ENCODE results near the gene IFNGR1. TPM values are rescaled to one million over a fixed set of nuclear protein-coding genes. Genes with fewer than 3 reads are reported as not detected.
"Not testable (repeated sequence)": the region's sequence is repeated elsewhere in the genome, so short reads cannot be mapped to it uniquely, and the experiment has no call there.

The IFNGR1 gene
- total RNA-seq, 6 experiments from 2014 or later: 25.8 to 88.8 (median 37.4) TPM

DNA sequence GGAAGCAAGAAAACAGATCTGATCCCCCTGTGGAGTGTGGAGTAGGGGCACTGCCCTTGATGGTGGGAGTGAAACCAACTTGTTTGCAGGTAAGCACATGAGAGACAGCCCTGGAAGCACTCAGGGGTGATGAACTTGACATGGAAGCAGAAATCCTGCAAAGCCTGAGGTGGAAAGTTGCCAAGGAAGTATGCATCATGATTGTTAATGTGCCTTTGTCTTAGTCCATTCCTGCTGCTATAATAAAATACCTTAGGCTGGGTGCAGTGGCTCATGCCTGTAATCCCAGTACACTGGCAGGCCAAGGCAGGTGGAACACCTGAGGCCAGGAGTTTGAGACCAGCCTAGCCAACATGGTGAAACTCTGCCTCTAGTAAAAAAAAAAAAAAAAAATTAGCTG lies 40.2 kb upstream of the IFNGR1 start:
- H3K27me3 ChIP-seq: no peaks in the 10 kb centered on the region
- peaks cover 0 to 17% (median 0%) of the 10 kb centered on the region in 4 donors for H3K4me1 ChIP-seq
- intact Hi-C loops (cut with DNase I): no loop called here
- ATAC-seq: no peak
- no peak overlapping the region for H3K4me3 ChIP-seq
- TF ChIP-seq POLR2A (IDR thresholded peaks at IDR 0.05) (no peak), CTCF (IDR thresholded peaks at IDR 0.05) (no peak)
- DNase-seq: no peak
- no peaks in the 10 kb centered on the region for H3K9me3 ChIP-seq
- H3K27ac ChIP-seq: no peak overlapping the region
- H3K36me3 ChIP-seq: no peaks in the 10 kb centered on the region

DNA sequence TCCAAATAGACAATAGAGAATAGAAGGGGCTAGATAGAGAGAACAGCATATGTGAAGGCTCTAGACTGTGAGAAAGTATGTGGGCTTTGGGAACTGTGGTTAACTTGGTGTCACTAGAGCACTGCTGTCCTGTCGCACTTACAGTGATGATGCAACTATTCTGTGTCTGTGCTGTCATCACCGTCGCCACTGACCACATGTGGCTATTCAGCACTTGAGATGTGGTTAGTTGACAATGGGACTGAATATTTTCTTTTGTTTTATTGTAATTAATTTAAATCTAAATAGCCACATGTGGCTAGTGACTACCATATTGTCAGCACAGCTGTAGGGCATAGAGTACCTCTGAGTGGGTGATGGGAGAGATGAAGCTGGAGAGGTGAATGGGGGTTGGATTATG lies 39.0 kb upstream of the IFNGR1 start:
- TF ChIP-seq POLR2A (IDR thresholded peaks at IDR 0.05): no peak
- TF ChIP-seq CTCF (IDR thresholded peaks at IDR 0.05): no peak
- Histone ChIP-seq H3K4me3 (no peak overlapping the region), H3K36me3 (no peaks in the 10 kb centered on the region), H3K27ac (no peak overlapping the region), H3K27me3 (no peaks in the 10 kb centered on the region), H3K4me1 (peaks cover 0 to 17% (median 0%) of the 10 kb centered on the region in 4 donors), H3K9me3 (no peaks in the 10 kb centered on the region)
- intact Hi-C loops (cut with DNase I): no loop called here
- DNase-seq: no peak
- ATAC-seq: peak; percentile 39 to 73 (median 56)
- WGBS (ENCODE audit: insufficient coverage, low coverage, low lambda C conversion rate, missing lambda C conversion rate): 40% methylated on average over 3 of the region's 3 CpGs

DNA sequence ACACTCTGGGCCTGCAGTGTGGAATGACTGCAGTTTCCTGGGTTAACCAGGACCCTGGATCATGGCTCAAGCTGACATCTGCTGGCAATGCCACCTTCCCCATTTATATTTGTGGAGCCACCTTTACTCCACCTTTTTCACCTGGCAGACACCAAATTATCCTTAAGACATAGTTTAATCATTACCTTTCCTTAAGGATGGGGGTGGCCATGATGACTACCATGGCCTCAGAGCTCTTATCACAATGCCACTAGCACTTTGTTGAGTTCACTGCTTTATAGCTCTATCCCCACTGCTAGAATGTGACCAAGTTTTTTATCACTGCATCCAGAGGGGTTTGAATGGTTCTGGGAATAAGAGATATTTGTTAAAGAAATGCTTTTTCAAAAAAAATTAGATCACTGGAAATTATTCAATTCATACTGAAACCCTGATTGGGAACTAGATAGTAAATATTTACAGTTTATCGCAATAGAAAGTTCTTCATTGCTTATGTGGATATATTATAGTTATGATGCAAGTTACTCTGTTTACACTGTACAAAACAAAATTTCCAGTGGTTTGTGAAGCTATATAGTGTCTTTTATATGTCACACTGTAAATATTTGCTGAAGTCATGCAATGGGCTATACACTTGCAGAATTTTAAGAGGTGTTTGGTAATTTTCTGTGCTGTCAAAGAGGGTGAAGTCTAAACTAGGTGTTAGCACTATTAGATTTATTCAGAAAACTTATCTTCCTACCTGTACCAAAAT lies 37.3 kb upstream of the IFNGR1 start:
- intact Hi-C loops (cut with DNase I): no loop called here

DNA sequence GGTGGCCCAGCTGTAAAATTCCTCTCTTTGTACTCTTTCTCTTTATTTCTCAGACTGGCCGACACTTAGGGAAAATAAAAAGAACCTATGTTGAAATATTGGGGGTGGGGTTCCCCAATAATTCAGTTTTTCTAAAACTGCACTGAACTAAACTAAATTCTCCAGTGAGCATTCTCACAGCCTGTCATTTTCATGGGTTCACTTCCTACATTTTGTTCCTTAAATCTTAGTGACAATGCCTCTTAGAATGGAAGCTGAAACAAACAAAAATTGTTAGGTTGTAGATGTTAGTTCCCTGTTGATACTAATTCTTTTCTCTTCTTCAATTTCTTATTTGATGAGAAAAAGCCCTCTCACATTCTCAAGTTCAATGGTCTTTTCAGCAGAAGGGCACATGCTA lies 35.8 kb upstream of the IFNGR1 start:
- TF ChIP-seq CTCF (IDR thresholded peaks at IDR 0.05): no peak
- no peak for TF ChIP-seq POLR2A (IDR thresholded peaks at IDR 0.05)
- Histone ChIP-seq H3K9me3 (no peaks in the 10 kb centered on the region), H3K4me1 (no peaks in the 10 kb centered on the region), H3K27ac (no peak overlapping the region), H3K36me3 (no peaks in the 10 kb centered on the region), H3K4me3 (no peak overlapping the region), H3K27me3 (no peaks in the 10 kb centered on the region)
- ATAC-seq (peak in 2 of 4 donors; percentile 16 to 46), DNase-seq (no peak)
- WGBS (ENCODE audit: insufficient coverage, low coverage, low lambda C conversion rate, missing lambda C conversion rate): 83% methylated on average over 1 of the region's 1 CpG
- intact Hi-C loops (cut with DNase I): no loop called here

More for the DNA sequence above, 37.3 kb upstream of the IFNGR1 start:
- ATAC-seq (no peak), DNase-seq (no peak)
- Histone ChIP-seq H3K27me3 (no peaks in the 10 kb centered on the region), H3K36me3 (no peaks in the 10 kb centered on the region), H3K4me1 (peaks cover 0 to 12% (median 0%) of the 10 kb centered on the region in 4 donors), H3K4me3 (no peak overlapping the region), H3K9me3 (no peaks in the 10 kb centered on the region), H3K27ac (no peak overlapping the region)
- TF ChIP-seq POLR2A (IDR thresholded peaks at IDR 0.05): no peak
- no peak for TF ChIP-seq CTCF (IDR thresholded peaks at IDR 0.05)
- 74% methylated on average over 1 of the region's 1 CpG for WGBS (ENCODE audit: insufficient coverage, low coverage, low lambda C conversion rate, missing lambda C conversion rate)

- H3K9me3 ChIP-seq; H3K4me3 ChIP-seq; intact Hi-C loops (cut with DNase I); H3K27me3 ChIP-seq; H3K4me1 ChIP-seq; DNase-seq; H3K36me3 ChIP-seq; ATAC-seq; H3K27ac ChIP-seq: not testable (repeated sequence)
- 50% methylated on average over 2 of the region's 2 CpGs for WGBS (ENCODE audit: insufficient coverage, low coverage, low lambda C conversion rate, missing lambda C conversion rate)
Observed at GRCh38 chr6:137254430-137254829, 35.2 kb upstream of the IFNGR1 start.

Data from right lobe of liver (tissue), 6 donors.